ENCODE data around the gene KIF1A. TPM values are rescaled to one million over a fixed set of nuclear protein-coding genes. Genes with fewer than 3 reads are reported as not detected.
A peak's percentile ranks its signal among the peaks of the same experiment; 100 is the strongest.

Gene KIF1A
- total and polyA plus RNA-seq, 2 of the 13 experiments (the other 11 are each of a cell fraction or from before 2014, with no cell fraction given): 0.01 TPM; not detected in 1

DNA sequence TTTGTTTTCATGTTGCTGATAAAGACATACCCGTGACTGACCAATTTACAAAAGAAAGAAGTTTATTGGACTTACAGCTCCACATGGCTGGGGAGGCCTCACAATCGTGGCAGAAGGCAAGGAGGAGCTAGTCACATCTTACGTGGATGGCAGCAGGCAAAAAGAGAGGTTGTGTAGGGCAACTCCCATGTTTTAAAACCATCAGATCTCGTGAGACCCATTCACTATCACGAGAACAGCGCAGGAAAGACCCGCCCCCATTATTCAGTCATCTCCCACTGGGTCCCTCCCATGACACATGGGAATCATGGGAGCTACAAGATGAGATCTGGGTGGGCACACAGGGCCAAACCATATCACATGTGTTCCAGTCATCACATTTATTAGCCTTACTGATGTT lies 111.6 kb downstream of the KIF1A start:
- CTCF ChIA-PET (ENCODE audit: low intra/inter-chr PET ratio, low total read pairs): no interaction called here
- no peaks in the 10 kb centered on the region for H3K4me1 ChIP-seq (ENCODE audit: insufficient read depth, low read length)
- H2AFZ ChIP-seq (ENCODE audit: low read length): no peak overlapping the region
- peaks cover 32 to 87% of the 10 kb centered on the region in 2 experiments for H3K27me3 ChIP-seq (ENCODE audit: control insufficient read depth in 1 of 2, insufficient read depth in 2 of 2, low read length in 2 of 2)
- H3K9ac ChIP-seq (ENCODE audit: insufficient read depth, low read depth, low read length): no peak overlapping the region
- TF ChIP-seq CHD2 (IDR thresholded peaks at IDR 0.05; ENCODE audit: low read depth, low read length) (0 out of 2 replicates have a peak, but pooled peaks have one; percentile 42), ARID2 (CRISPR knock-in tag; IDR thresholded peaks at IDR 0.05; ENCODE audit: borderline replicate concordance) (no peak)
- in situ Hi-C loops (cut with HindIII; ENCODE audit: extremely low pct_ligation_motif_present, low pct_unique_long_range_greater_than_20kb) (loop anchor here (10.0 kb wide), 1 partner anchor 184 kb away; no protein-coding TSS in a partner anchor), intact Hi-C loops (cut with micrococcal nuclease; ENCODE audit: unreplicated experiment) (no loop called here)
- ATAC-seq (no peak), FAIRE-seq (no peak), DNase-seq (ENCODE audit: low spot score) (no peak)
- H3K9me3 ChIP-seq (ENCODE audit: low read length): no peaks in the 10 kb centered on the region
- no TSS peak for BruUV-seq (replicated peaks)
- H3K27ac ChIP-seq (ENCODE audit: extremely low read length, insufficient read depth, low read length): no peak overlapping the region
- H3K36me3 ChIP-seq (replicated peaks in 1 of 2; ENCODE audit: control insufficient read depth in 1 of 2, insufficient read depth in 2 of 2, low read length in 2 of 2): no peaks in the 10 kb centered on the region
- H3K4me2 ChIP-seq (ENCODE audit: low read depth, low read length): no peak overlapping the region
- H3K79me2 ChIP-seq (ENCODE audit: insufficient read depth, low read length): no peaks in the 10 kb centered on the region
- WGBS (ENCODE audit: low lambda C conversion rate): under 1% methylated on average over 7 of the region's 7 CpGs
- H3K4me3 ChIP-seq (replicated peaks in 1 of 3; ENCODE audit: insufficient read depth in 1 of 3, low read depth in 2 of 3, low read length in 3 of 3): no peak overlapping the region
- H4K20me1 ChIP-seq (ENCODE audit: insufficient read depth, low read length): no peaks in the 10 kb centered on the region
- POLR2A ChIA-PET: no interaction called here

DNA sequence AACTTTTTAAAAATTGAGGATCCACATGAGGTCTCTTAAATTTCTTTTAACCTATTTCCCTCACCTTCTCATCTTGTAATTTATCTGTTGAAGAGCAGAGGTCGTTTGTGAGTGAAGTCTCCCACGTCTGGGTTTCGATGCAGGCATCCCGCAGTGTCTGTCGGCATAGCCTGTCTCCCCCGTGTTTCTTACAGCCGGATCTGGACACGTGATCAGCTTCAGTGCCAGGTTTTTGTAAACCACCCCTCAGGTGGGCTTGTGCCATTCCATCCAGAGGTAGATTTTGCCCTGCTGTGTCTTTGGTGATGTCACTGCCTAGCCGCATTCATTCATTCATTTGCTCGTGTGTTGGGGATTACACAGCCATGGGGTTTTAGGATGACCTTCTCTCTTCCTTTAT lies 112.2 kb downstream of the KIF1A start:
- BruUV-seq (replicated peaks): no TSS peak
- Histone ChIP-seq H3K79me2 (ENCODE audit: insufficient read depth, low read length) (no peaks in the 10 kb centered on the region), H3K4me1 (ENCODE audit: insufficient read depth, low read length) (no peaks in the 10 kb centered on the region), H3K36me3 (replicated peaks in 1 of 2; ENCODE audit: control insufficient read depth in 1 of 2, insufficient read depth in 2 of 2, low read length in 2 of 2) (no peaks in the 10 kb centered on the region), H3K9me3 (ENCODE audit: low read length) (no peaks in the 10 kb centered on the region), H3K27me3 (ENCODE audit: control insufficient read depth in 1 of 2, insufficient read depth in 2 of 2, low read length in 2 of 2) (peaks cover 34 to 87% of the 10 kb centered on the region in 2 experiments), H3K27ac (ENCODE audit: extremely low read length, insufficient read depth, low read length) (no peak overlapping the region), H3K9ac (ENCODE audit: insufficient read depth, low read depth, low read length) (no peak overlapping the region), H3K4me3 (replicated peaks in 1 of 3; ENCODE audit: insufficient read depth in 1 of 3, low read depth in 2 of 3, low read length in 3 of 3) (no peak overlapping the region), H4K20me1 (ENCODE audit: insufficient read depth, low read length) (no peaks in the 10 kb centered on the region), H3K4me2 (ENCODE audit: low read depth, low read length) (no peak overlapping the region), H2AFZ (ENCODE audit: low read length) (no peak overlapping the region)
- ChIA-PET POLR2A (no interaction called here), CTCF (ENCODE audit: low intra/inter-chr PET ratio, low total read pairs) (no interaction called here)
- intact Hi-C loops (cut with micrococcal nuclease; ENCODE audit: unreplicated experiment) (no loop called here), in situ Hi-C loops (cut with HindIII; ENCODE audit: extremely low pct_ligation_motif_present, low pct_unique_long_range_greater_than_20kb) (loop anchor here (10.0 kb wide), 1 partner anchor 183 kb away; no protein-coding TSS in a partner anchor)
- DNase-seq (ENCODE audit: low spot score): no peak
- TF ChIP-seq ZFYVE20 (CRISPR knock-in tag; IDR thresholded peaks at IDR 0.05; ENCODE audit: borderline replicate concordance, low read depth): no peak
- TF ChIP-seq, protein P1, sequence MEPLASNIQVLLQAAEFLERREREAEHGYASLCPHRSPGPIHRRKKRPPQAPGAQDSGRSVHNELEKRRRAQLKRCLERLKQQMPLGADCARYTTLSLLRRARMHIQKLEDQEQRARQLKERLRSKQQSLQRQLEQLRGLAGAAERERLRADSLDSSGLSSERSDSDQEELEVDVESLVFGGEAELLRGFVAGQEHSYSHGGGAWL (CRISPR knock-in tag; IDR thresholded peaks at IDR 0.05): no peak
- no peak for TF ChIP-seq ZFY (CRISPR knock-in tag; IDR thresholded peaks at IDR 0.05)
- TF ChIP-seq RAD51 (IDR thresholded peaks at IDR 0.05; ENCODE audit: borderline replicate concordance): peak; percentile 20; the same call in 1 of the 2 replicates
- no peak for ATAC-seq
- 42% methylated on average over 10 of the region's 10 CpGs for WGBS (ENCODE audit: low lambda C conversion rate)
- no peak for FAIRE-seq
